ENCODE measurements around the gene FNBP1.
A peak's percentile ranks its signal among the peaks of the same experiment; 100 is the strongest.

FNBP1 gene

DNA sequence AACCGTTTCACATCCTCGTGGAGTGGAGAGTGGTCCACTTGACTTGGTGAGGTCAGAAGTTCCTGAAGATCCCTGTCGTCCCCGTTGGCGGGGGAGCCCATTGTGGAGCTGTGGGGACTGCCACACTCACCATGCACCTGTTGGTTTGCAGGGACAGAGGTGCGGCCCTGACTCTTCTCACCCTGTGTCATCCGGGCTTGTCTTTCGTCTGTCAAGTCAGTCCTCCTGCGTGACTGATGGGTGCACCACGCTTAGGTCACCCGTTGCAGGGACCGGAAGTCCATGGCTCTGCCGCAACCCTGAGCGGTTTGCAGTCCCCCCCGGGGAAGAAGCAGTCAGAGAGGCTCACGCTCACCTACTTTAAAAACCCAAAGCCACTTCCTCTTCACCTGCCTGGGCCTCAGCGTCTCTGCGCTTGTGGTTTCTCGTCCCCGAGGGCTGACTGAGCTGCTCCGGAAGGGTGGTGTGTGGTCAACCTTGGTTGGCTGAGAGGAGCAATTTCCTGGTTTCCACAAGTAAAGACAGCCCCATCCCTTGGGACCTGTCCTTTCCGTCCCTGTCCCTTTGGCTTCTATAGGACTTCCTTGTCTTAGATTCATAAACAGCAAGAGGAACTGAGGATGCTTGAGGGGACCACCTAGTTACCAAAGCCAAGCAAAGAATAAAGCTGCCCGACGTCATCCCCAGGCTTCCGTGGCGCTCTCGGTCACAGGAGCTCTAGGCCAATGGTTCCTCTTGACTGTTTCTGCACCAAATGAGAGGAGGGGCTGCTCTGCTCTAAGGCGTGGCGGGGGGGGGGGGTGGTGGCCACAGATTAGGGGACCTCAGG lies 154.5 kb downstream of the FNBP1 start:
- DNase-seq: no peak

DNA sequence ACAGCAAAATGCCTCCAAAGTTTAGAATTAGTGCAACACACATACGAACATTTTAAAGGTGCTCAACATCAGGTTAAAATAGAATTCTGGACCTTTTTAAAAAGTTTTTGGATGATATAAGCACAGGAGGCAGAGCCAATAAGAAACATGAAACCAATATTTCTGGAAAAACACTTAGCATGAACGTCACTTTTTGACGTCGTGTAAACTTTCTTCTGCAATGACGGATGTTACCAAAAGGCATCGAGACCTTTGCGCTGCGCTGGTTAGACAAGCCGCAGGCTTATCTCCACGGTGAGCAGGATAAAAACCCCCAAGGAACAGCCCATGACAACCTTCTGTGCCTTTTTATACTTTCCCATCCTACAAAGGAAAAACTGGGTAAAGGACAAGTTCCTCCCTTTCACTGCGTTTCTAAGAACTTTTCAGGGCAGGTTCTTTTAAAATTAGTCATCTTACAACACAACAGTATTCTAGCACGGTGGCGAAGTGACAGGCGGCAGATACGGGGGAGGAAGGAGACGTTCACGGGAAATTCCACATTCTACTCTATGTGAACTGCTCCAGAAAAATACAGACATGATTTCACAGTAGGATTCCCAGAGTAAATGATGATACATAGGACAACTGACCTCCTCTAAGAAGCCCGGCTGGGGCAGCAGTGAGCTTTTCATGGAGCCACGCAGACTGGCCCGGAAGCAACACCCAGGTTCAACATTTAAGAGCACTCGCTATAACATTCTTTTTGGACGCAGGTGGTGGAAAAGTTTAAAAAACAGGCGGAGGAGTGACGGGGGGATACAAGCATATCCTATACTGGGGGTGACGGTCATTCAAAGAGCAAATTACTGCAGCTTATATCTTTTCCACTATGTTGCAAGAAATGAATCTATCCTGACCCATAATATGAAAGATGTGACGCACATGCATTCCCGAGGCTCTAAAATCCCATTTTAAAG lies 155.4 kb downstream of the FNBP1 start:
- DNase-seq: no peak

DNA sequence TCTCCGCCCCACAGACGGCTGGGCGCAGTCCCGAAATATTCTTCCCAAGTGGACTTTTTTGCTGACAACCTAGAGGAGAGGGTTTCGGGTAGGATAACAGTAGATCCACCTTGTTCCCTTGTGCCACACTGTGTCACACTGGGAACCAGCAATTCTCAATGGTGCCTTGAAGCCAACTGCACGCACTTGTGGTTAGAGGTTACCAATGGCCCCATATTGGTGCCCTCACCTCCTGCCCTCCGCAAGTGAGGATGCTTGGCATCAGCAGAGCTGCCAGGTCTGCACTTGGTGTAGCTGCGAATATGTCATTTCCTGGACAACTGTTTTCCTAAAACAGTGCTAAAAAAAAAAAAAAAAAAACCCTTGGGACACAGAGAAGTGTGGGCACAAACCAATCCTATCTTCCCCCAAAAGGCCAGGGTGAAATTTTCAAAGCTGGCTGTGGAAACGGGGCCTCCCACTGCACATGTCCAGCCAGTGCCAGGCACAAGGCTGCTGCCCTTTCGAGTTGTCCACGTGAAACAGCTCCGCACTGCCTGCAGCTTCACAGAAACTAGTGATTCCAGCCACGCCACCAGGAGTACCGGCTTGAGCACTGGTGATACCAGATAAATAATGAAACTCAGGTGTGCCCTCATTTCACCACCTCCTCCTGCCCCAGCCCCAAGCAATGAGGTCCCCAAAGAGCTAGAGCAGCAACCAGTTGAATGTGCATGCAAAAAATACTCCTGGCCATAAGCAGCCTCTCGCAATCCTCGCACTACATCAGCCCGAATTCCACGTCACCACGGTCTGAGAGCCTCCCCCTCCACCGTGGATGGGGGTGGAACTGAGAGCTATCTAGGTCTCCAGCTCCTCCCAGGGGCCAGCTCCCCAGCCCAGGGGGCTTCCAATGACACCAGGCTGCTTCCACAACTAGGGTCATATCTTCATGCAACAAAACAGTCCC lies 156.5 kb downstream of the FNBP1 start:
- DNase-seq: no peak

DNA sequence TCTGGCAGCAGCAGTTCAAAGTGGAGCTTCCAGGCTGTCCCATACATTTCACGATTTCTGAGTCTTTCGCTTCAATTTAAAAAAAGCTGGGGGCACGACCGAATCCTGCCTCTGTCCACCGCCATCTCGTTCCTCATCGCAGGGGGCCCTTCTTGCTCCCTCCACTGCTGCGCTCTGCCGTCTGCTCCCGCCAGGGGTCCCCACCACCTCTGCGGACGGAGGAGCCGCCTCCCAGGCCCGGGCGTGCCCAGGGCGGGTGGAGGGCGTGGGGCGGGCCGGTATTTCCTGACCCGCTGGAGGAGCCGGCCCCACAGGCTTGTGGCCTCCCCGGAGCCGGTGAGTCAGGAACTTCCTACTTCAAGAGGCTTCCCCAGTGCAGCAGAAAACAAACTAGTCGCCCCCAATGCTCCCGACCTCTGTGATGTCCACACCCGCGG lies 157.3 kb downstream of the FNBP1 start:
- peak; percentile 86 for DNase-seq

DNA sequence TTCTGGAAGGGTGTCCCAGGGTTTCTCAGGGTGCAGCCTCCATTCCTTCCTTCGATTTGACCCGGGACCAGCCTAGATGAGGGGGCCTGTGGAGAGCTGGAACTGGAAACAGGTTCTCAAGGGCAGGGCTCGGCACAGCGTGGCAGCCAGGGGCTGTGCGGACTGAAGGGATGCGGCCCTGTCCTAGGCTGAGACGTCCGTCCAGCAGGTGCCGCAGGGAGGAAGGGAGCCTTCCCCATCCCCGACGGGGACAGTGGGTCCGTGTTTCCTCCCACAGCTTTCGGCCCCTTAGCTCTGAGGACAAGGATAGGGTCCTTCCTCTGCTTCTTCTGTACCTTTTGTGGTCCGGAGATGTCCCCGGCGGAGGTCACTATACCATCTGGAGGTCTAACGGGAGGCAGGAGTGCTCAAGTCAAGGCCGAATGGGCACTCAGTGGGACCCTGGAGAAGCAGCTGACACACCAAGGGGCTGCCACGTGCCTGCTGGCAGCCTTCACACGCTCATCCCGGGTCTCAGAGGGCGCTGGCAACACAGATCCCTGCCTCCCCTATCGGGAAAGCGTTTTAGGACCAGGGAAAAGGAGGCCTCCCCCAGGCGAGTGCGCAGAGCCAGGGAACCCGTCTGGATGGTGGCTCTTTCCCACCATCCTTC lies 157.8 kb downstream of the FNBP1 start:
- peak; percentile 50 for DNase-seq

DNA sequence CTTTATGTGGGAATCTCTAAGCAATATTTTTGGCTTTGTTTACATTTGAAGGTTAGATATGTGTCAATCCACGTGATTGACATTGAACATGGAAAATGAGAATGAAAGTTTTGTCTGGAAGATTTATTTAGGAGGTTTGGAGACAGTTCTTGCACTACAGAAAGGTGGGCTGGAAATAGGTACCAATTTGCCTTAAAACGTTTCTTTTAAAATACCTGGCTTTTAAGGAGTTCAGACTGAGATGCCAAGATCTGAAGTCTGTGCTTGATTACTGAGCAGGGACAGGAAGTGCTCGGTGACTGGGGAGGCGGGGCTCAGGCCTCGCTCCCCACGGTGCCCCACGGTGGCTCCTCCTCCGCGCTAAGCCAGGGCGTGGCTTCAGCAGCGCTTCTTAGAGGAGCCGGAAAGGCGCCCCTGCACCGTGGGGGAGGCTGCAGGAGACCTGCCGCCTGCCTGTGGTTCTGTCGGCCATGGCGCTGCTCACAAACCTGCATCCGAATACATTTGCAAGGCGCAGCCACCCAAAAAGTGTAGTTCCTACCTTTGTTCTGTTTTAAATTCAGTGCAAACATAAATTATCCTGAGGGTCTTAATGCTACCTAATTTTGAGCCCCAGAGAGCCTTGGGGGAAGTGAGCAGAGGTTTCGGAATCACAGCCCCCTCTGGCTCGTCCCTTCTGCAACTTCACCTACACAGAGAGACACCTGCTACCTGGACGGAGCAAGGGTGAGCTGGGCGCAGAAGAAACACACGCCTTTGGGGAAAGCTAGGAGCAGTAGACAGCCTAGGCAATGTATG lies 158.6 kb downstream of the FNBP1 start:
- DNase-seq: peak; percentile 97

DNA sequence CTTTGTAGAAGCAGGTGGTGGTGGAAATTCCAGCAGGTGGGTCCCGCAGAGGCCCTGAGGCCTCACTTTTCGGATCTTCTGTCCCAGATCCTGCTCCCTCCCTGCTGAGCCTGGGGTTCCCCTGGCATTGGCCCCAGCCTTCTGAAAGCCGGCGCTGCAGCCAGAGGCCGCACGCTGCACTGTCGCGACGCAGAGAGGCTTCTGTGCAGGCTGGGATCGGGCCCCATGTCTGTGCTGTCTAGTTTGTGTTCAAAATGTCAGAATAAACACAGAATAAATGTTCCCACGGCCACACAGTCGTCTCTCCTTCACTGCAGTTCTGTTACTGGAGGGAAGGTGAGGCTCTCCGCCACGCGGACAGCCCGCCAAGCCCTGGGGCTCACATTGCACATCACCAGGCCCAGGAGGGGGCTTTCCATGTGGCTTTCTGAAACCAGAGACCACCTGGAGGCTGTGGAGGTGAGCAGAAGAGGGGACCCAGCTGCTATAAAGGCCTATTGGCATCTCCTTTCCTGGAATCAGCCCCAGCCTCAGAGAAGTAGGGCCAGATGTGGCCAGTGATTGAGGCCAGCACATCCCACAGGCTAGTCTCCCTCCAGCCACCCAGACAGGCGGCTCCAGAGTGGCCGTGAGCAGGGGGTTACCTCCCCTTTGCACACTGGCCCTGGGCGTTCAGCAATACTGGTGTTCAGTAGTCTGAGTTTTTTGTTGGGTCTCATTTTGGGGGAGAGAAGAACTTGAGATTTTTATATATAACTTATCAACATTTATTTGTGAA lies 161.3 kb downstream of the FNBP1 start:
- no peak for DNase-seq

DNA sequence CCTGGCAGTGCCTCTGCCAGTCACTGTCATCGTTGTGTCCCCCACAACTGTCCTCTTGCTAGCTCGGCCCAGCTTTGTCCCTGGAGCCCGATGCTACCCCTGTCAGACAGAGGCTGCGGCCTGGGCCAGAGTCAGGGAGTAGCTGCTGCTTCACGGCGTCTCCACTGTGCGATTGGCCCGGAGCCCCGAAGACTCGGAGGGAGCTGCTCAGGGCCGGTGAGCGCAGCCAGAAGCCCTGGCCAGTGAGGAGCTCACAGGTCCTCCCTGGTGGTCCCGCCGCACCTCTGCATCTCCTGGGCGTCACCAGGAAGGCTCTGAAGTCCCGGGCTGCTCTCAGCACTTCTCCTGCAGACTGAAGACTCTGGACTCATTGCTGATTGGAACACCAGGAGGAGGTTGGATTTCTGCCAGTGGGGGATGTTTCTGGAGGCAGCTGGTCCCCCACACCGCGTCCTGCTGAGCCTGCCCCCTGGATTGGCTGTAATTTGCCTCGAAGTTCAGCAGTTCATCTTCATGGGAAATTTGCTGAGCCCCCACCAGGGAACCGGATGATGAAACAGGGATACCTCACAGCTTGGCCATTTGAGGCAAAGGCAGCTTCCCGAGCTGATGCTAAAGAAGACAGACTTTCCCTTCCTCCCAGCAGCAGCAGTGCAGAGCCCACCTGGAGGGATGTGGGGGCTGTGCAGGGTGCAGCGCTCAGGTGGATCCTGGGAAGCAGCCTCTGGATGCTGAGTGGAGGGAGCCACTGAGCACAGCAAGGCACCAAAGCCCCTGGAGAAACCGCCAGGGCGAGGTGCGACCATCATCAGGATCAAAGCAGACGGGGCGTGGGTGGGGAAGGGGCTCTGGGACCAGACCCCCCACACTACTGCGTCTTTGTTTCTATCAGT lies 162.1 kb downstream of the FNBP1 start:
- no peak for DNase-seq

DNA sequence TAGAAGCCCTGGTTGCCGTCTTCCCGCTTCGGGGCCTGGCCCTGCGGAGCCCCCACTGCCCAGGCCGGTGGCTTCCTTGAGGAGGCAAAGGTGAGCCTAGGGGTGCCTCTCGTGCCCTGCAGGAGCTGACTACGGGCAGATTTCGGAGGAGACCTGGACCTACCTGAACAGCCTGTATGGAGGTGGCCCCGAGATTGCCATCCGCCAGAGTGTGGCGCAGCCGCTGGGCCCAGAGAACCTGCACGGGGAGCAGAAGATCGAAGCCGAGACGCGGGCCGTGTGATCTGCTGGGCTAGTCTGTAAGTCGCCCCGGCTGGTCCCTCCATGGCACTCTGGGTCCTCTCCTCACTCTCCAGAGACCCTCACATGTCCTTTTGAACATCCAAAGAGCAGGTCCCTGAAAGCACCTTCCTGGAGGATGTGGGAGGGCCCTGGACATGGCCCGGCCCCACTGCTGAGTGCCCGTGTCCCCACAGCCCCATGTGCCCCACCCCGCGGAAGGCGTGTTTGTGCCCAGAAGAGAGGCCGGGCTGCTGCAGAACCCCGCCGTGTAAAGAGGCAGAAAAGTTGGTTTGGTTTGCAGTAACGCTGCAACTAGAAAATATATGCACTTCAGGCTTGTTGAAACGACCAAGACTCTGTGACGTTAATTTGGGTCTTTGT lies 162.9 kb downstream of the FNBP1 start:
- DNase-seq: no peak

DNA sequence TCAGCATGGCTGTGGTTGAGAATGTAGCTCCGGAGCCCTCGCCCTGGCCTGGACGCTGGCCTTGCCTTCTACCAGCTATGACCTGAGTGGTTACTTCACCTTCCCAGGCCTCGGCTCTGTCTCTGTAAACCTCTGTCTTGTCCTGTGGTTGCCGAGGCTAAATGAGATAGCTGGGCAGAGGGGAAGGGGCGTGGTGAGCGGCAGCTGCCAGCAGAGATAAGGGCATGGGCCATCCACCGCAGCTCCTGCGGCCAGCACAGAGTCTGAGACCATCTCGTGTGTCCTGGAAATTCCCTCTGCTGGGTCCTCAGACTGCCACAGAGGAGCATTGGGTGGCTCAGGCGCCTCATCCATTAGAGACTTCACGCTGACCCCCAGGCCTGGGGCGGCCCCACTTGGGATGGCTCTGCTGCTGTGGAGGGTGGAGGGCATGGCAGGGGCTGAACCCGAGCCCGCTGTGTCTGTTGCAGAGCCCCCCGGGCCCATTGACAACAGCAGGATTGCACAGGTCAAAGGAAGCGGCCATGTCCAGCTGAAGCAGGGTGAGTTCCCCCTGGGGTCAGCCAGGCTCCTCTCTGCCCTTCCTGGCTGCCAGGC lies 163.8 kb downstream of the FNBP1 start:
- no peak for DNase-seq

DNA sequence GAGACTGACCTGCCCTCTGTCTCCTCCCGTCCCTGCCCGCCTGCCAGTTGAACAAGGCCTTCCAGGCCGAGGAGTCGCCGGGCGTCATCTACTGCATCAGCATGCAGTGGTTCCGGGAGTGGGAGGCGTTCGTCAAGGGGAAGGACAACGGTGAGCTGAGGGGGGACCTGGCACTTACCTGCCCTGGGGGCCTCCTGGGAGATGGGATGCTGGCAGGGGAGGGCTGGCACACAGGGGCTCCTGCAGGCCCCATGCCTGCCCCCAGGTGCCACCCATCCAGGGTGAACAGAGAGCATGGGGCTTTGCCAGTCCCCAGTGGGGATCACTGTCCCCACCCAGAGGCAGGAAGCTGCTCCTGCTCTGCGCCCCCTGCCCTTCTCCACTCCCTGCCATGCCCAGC lies 164.7 kb downstream of the FNBP1 start:
- no peak for DNase-seq

DNA sequence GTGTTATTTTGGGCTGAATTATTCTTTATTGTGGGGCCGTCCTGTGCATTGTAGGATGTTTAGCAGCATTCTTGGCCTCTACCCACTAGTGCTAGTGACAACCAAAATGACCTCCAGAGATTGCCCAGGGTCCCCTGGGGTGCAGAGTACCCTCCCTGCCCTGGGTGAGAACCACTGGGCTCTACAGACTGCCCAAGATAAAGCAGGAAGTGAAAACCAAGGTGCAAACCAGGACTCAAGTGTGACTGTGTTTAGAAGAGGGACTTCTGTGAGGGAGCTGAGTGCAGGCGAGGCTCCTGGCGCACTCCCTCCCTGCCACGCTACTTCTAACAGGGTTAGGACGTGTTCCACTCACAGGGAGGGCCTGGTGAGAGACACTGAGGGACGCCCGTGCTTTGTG lies 166.2 kb downstream of the FNBP1 start:
- DNase-seq: no peak

DNA sequence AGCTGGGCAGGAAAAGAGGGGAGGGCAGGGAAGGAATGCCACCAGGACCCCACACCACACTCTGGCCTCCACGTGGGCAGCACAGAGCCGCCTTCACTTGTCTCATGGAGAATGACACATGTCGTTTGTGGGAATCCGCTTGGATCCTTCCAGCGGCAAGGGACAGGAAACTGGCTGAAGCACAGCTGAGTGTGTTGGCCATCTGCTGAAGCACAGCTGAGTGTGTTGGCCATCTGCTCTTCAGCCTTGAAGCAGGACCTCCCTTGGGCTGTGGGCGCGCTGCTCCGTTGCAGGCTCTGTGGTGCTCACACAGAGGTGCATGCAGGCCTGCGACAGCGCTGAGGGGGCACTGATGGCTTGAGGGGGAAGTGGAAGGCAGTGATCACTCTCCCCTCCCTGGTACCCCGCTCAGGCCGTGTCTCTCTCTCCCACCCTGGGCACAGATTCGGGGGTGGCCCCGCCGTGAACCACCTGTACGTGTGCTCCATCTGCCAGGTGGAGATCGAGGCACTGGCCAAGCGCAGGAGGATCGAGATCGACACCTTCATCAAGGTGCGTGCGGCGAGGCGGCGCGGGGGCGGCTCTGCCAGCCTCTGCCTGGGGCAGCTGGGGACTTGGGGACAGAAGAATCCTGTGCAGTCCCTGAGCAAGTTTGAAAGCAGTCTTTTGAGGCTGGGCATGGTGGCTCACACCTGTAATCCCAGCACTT lies 167.1 kb downstream of the FNBP1 start:
- DNase-seq: peak; percentile 96

DNA sequence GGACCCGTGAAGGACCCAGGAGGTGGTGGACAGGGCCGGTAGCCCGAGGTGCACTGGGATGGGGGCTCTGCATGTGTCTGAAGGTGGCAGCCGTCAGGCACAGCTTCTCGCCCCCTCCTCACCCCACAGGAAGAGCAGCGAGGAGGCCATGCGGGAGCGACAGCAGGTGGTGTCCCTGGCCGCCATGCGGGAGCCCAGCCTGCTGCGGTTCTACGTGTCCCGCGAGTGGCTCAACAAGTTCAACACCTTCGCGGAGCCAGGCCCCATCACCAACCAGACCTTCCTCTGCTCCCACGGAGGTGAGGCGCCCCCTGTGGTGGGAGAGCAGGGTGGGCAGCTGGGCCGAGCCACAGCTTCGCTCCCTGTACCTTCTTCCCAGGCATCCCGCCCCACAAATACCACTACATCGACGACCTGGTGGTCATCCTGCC lies 167.8 kb downstream of the FNBP1 start:
- peak; percentile 52 for DNase-seq

DNA sequence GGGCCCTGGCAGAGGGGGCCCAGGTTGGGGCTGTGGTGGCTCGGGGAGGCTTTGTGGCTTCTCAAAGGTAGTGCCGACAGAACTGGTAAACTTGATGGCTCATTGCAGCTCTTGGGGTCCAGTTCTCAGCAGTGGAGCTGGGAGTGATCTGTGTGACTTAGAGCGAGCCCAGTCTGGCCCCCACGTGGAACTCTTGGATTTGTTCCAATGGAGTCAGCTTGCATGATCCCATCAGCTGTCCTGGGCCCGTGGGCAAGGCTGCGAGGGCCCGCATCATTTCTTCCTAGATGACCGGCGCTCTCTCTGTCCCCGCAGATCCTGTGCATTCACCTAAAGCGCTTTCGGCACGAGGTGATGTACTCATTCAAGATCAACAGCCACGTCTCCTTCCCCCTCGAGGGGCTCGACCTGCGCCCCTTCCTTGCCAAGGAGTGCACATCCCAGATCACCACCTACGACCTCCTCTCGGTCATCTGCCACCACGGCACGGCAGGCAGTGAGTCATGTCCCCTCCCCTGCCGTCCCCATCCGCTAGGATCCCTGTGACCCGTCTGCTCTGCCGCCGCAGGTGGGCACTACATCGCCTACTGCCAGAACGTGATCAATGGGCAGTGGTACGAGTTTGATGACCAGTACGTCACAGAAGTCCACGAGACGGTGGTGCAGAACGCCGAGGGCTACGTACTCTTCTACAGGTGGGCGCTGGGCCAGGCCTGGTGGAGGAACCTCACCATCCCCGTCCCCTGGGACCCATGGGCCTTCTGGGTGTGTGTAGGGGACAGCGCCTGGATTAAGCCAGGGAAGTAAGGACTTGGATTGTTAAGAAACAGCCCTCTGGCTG lies 168.5 kb downstream of the FNBP1 start:
- DNase-seq: peak; percentile 17

DNA sequence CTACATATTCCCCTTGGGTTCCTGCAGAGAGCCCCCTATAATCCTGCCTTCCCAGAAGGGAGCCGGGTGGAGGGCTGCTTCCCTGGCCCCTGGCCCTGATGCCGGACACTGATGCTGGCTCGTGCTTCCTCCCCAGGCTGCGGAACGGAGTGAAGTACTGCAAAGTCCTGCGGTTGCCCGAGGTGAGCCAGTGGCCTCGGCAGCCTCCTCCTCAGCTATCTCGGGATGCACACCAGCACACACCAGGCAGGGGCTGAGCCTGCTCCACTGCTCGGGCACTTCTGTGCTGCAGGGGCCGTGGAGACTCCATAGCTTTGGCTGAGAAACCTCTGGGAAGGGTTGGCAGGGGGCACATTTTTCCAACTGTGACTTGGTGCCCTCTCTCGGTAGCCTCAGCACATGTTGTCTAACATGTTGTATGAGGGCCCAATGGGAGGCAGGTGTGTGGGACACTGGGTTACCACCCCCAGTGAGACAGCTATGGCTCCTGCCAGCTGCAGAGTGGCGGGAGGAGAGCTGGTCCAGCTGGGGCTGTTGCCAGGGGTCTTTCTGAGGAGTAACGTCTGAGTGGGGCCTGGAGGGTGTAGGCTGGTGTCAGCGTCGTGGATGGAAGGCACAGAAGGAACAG lies 169.3 kb downstream of the FNBP1 start:
- no peak for DNase-seq

All from NCI-H82 (cell line).